Adrenal gland (tissue), 12 donors: Measurements from ENCODE around the gene NOC4L. TPM values are rescaled to one million over a fixed set of nuclear protein-coding genes. Genes with fewer than 3 reads are reported as not detected.

Experiments used
- DNase-seq, 7 donors: peaks; one replicate each; pipeline ENCODE4 v3.0.0-alpha.2; 2019 to 2020
- H3K27ac ChIP-seq, 5 donors: fragments of 200-600 bp; sonication (generic) in 4 of 5; 1 replicate in 3 of 5; 2 replicates in 2 of 5; pipeline versions ENCODE4 v1.5.1 to v1.8.0; 2016 to 2020; ENCODE audit warnings: mild to moderate bottlenecking in 1 of 5
- H3K27me3 ChIP-seq: fragments of 200-600 bp; 2 replicates; pipeline ENCODE4 v1.8.0; 2021
- H3K36me3 ChIP-seq, 2 donors: fragments of 200-600 bp; replicated peaks in 1 of 2; 1 replicate in 1 of 2; 2 replicates in 1 of 2; pipeline versions ENCODE4 v1.5.1 to v1.8.0; 2018 to 2022
- H3K4me1 ChIP-seq, 2 donors: fragments of 200-600 bp; replicated peaks in 1 of 2; 1 replicate in 1 of 2; 2 replicates in 1 of 2; pipeline versions ENCODE4 v1.5.1 to v1.8.0; 2018 to 2021
- H3K4me3 ChIP-seq, 4 donors: fragments of 200-600 bp; sonication (generic) in 3 of 4; one replicate each; pipeline ENCODE4 v1.5.1; 2016 to 2018
- H3K9me3 ChIP-seq, 3 donors: fragments of 200-600 bp; sonication (generic) in 1 of 3; replicated peaks in 1 of 3; 1 replicate in 2 of 3; 2 replicates in 1 of 3; pipeline versions ENCODE4 v1.5.1 to v1.8.0; 2016 to 2021
- POLR2A ChIP-seq, 2 donors: fragments of 450-650 bp; IDR thresholded peaks; one replicate each; pipeline ENCODE4 v1.6.1; 2017; ENCODE audit warnings: antibody characterized with exemption in 2 of 2, mild to moderate bottlenecking in 2 of 2, moderate library complexity in 1 of 2
- WGBS, 4 donors: extraction: QIAGEN DNeasy Blood & Tissue Kit in 2 of 4; methylation state at CpG; one replicate each; pipeline versions ENCODE4 v1.1.5 to v1.1.7; 2013 to 2017; 5-methylcytosine and 5-hydroxymethylcytosine counted together
- intact Hi-C, 2 donors: fragments of 100-400 bp; cut with DNase I; formaldehyde crosslinking; loops; one replicate each; pipeline versions ENCODE4 v1.14.1 to v1.15.0; 2022 to 2023
- polyA plus RNA-seq, 3 donors: library from polyadenylated mRNA; stranded (reverse); fragments of 200-250 nt in 2 of 3; fragments of 350-450 nt in 1 of 3; fragmentation: Illumina TruSeq in 1 of 3; extraction: RNeasy Lipid Tissue Mini Kit (QIAGEN cat#74804) in 1 of 3; gene quantifications; one replicate each; pipeline ENCODE4 v1.2.3, GENCODE V29; 2013 to 2014
- total RNA-seq, 9 donors: library from RNA; depleted of rRNA in 4 of 9; stranded (reverse); fragments of >200 nt in 4 of 9; fragments of 120-200 nt in 1 of 9; fragmentation: NEBNext Ultra II Directional in 1 of 9; extraction: Animal tissue kit (Norgen Biotek cat#: 25700) in 1 of 9; gene quantifications; one replicate each; pipeline versions ENCODE4 v1.1.0 to v1.2.4, GENCODE V29; 2013 to 2023
- TF ChIP-seq, protein P1 (sequence below), 6 experiments: fragments of 450-650 bp in 4 of 6; fragments of 200-600 bp in 2 of 6; sonication (generic) in 1 of 6; IDR thresholded peaks; 1 replicate in 5 of 6; 2 replicates in 1 of 6; pipeline versions ENCODE4 v1.5.1 to v1.8.0; 2016 to 2021; ENCODE audit warnings: antibody characterized with exemption in 6 of 6, mild to moderate bottlenecking in 2 of 6, moderate library complexity in 1 of 6
- donor health status: healthy with polysubstance abuse.
- donor health status: Bipolar disorder and iron deficiency.
- donor health status: DM: yes; HTN: yes; CAD: no.
- donor health status: DM: no; HTN: no; CAD: no.
- donor health status: DM: no; HTN: no; CAD: no.
- donor health status: DM: yes; HTN: yes; CAD: no.

The NOC4L gene
- total and polyA plus RNA-seq, 12 donors: 4.7 to 51.5 (median 17.5) TPM

DNA sequence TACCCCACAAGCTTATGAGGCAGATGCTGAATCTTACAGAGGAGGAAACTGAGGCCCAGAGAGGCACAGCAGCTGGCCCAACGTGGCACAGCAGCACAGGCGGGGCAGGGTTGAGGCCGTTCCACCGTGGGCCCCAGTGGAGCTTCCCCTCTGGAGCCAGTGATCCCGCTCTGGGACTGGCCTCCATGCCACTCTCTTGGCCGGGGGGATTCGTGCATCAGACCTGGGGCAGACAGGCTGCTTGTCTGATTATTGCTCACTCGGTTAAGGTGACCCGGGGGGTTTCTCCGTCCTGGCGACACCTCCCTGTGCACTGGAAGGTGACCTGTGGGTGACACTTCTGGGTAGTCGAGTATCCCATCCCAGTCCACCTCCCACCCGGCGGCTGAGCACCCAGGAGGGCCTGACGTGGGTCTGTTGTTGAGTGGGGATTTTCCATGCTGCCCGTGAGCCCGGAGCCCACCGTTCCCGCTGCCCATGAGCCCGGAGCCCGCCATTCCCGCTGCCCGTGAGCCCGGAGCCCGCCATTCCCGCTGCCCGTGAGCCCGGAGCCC, 27.8 kb downstream of the NOC4L start:
- H3K27me3 ChIP-seq: peaks cover 30% of the 10 kb centered on the region
- no peak overlapping the region for H3K27ac ChIP-seq
- intact Hi-C loops: no loop called here
- no peak for DNase-seq
- no peak overlapping the region for H3K4me3 ChIP-seq
- H3K36me3 ChIP-seq: no peaks in the 10 kb centered on the region
- H3K9me3 ChIP-seq: no peaks in the 10 kb centered on the region
- 64 to 73% (median 71%) methylated on average over 13 to 28 of the region's 28 CpGs for WGBS, 4 donors
- H3K4me1 ChIP-seq: no peaks in the 10 kb centered on the region
- TF ChIP-seq POLR2A (IDR thresholded peaks at IDR 0.05): no peak
- TF ChIP-seq, protein P1, sequence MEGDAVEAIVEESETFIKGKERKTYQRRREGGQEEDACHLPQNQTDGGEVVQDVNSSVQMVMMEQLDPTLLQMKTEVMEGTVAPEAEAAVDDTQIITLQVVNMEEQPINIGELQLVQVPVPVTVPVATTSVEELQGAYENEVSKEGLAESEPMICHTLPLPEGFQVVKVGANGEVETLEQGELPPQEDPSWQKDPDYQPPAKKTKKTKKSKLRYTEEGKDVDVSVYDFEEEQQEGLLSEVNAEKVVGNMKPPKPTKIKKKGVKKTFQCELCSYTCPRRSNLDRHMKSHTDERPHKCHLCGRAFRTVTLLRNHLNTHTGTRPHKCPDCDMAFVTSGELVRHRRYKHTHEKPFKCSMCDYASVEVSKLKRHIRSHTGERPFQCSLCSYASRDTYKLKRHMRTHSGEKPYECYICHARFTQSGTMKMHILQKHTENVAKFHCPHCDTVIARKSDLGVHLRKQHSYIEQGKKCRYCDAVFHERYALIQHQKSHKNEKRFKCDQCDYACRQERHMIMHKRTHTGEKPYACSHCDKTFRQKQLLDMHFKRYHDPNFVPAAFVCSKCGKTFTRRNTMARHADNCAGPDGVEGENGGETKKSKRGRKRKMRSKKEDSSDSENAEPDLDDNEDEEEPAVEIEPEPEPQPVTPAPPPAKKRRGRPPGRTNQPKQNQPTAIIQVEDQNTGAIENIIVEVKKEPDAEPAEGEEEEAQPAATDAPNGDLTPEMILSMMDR (IDR thresholded peaks at IDR 0.05): no peak

DNA sequence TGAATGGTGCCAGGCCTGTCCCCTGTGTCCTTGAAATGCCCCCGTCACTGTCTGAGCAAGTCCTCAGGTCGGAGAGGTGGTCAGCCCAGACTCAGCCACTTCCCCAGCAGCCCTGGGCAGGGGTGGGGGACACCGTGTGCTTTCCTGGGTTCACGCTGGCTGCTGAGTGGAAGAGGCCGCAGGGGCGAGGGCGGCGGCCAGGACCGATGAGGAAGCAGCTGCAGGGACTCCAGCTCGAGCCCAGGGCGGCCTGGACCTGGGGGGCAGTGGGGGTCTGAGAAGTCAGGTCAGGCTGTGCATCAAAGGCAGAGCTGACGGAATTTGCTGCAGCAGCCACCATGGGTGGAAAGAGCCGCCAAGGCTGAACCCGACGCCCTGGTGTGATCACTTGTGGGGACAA, 28.4 kb downstream of the NOC4L start:
- Histone ChIP-seq H3K4me1 (no peaks in the 10 kb centered on the region), H3K27ac (no peak overlapping the region), H3K36me3 (no peaks in the 10 kb centered on the region), H3K27me3 (peaks cover 31% of the 10 kb centered on the region), H3K9me3 (no peaks in the 10 kb centered on the region), H3K4me3 (no peak overlapping the region)
- TF ChIP-seq, protein P1 (IDR thresholded peaks at IDR 0.05): no peak
- no peak for TF ChIP-seq POLR2A (IDR thresholded peaks at IDR 0.05)
- 44 to 57% (median 52%) methylated on average over 9 to 15 of the region's 15 CpGs for WGBS, 4 donors
- no peak for DNase-seq
- intact Hi-C loops: no loop called here

DNA sequence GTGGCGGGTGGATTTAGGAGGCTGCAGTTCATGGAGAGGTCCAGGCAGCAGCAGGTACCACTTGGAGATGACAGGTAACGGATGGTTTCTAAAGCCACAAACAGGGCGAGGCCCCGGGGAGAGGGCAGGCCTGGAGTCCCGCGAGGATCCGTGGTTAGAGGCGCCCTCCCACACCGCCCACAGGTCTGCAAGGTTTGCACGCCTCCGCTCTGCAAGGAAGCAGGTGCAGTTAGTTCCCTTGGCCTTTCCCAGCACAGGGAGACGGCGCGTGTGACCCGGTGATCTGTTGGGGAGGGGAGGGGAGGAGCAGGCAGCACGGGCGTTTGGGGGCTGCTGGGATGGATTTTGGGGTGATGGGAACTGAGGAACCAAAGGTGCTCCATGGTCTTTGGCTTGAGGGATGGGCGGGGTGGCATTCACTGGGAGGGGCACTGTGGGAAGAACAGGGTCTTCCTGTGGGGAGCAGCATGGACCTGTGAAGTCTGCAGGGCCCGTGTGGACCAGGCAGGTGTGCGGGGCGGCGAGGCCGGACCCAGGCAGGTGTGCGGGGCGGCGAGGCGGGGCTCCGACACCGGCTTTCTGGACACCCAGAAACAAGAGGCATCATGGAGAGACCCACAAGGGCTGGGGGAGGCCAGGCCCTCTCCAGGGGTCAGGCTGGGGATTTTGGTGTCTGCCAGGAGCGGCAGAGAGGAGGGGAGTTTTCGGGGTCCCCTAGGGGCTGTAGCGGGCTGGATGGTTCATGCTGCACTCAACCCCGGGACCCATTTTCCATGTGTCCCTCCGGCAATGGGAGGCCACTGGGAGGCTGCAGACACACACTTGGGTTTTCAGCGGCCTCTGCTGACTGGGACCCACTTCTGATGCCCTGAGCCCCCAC, 29.1 kb downstream of the NOC4L start:
- H3K4me1 ChIP-seq: no peaks in the 10 kb centered on the region
- TF ChIP-seq, protein P1 (IDR thresholded peaks at IDR 0.05): no peak
- TF ChIP-seq POLR2A (IDR thresholded peaks at IDR 0.05): no peak
- no peaks in the 10 kb centered on the region for H3K9me3 ChIP-seq
- peaks cover 31% of the 10 kb centered on the region for H3K27me3 ChIP-seq
- WGBS, 4 donors: 52 to 64% (median 62%) methylated on average over 31 to 35 of the region's 35 CpGs
- H3K27ac ChIP-seq: no peak overlapping the region
- intact Hi-C loops: no loop called here
- no peak for DNase-seq
- H3K4me3 ChIP-seq: no peak overlapping the region
- H3K36me3 ChIP-seq: no peaks in the 10 kb centered on the region

DNA sequence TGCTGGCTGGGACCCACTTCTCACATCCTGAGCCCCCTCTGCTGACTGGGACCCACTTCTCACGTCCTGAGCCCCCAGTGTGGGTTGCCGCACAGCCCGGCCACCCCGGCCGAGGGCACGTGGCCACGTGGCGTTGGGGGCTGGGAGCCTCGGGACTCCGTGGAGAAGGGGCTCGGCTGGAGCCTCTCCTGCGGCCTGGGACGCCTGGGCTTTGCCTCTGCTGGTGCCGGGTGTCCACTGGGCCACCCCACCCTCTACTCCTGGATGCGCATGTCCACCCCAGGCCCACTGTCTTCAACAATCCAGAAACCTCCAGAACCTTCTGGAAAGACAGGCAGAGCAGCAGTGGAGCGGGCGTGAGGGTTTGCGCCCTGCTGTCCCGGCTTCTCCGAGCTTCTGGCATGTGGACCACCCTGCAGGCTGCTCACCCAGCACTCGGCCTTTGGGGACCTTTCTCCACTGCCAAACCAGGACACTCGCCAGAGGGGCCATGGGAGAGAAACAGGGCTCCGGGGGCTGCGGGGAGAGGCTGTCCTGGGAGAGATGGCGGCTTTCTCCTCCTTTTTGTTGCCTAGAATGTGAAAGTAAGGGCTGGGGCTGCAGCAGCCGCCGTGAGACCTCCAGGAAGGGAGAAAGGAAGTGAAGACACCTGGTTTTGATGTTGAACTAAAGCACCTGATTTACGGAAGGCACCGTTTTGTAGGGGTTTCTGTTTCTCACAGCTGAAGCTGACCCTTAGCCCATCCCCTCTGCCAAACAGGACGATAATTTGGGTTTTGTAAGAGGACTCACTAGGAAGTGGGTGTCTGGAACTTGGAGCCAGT, 30.0 kb downstream of the NOC4L start:
- Histone ChIP-seq H3K36me3 (no peaks in the 10 kb centered on the region), H3K9me3 (no peaks in the 10 kb centered on the region), H3K27me3 (peaks cover 34% of the 10 kb centered on the region), H3K4me3 (no peak overlapping the region), H3K27ac (no peak overlapping the region), H3K4me1 (no peaks in the 10 kb centered on the region)
- TF ChIP-seq POLR2A (IDR thresholded peaks at IDR 0.05): no peak
- TF ChIP-seq, protein P1 (IDR thresholded peaks at IDR 0.05): no peak
- WGBS, 4 donors: 68 to 83% (median 77%) methylated on average over 15 to 30 of the region's 30 CpGs
- DNase-seq: no peak
- intact Hi-C loops: no loop called here
